HepG2 (cell line): ENCODE results near the gene RAB3GAP1. TPM values are rescaled to one million over a fixed set of nuclear protein-coding genes. Genes with fewer than 3 reads are reported as not detected.

Experiments used
- ATF7-NPFF ChIP-seq: sonication (generic); formaldehyde crosslinking; IDR thresholded peaks from 2 replicates; pipeline ENCODE4 v1.8.1; 2023; ENCODE audit warnings: mild to moderate bottlenecking, low read depth, missing genetic modification reagents, moderate library complexity
- CENPBD1 ChIP-seq: sonication (generic); formaldehyde crosslinking; IDR thresholded peaks from 2 replicates; pipeline ENCODE4 v1.8.0; 2022; ENCODE audit warnings: missing genetic modification reagents, low read depth, mild to moderate bottlenecking, borderline replicate concordance
- DNMT3B ChIP-seq: conservative IDR thresholded peaks from 2 replicates; pipeline ENCODE4 v1.6.1; 2016; ENCODE audit warnings: missing biosample characterization, control low read depth
- FOSL2 ChIP-seq: sonication (generic); formaldehyde crosslinking; IDR thresholded peaks from 2 replicates; pipeline ENCODE4 v1.4.0; 2020; ENCODE audit warnings: missing genetic modification reagents
- FOXO4 ChIP-seq: sonication (generic); formaldehyde crosslinking; conservative IDR thresholded peaks from 2 replicates; pipeline ENCODE4 v1.8.1; 2023; ENCODE audit warnings: missing genetic modification reagents
- FOXP4 ChIP-seq: sonication (generic); formaldehyde crosslinking; IDR thresholded peaks from 2 replicates; pipeline ENCODE4 v1.4.0; 2020; ENCODE audit warnings: missing genetic modification reagents
- GTF3A ChIP-seq: sonication (generic); formaldehyde crosslinking; conservative IDR thresholded peaks from 2 replicates; pipeline ENCODE4 v1.4.0; 2020; ENCODE audit warnings: mild to moderate bottlenecking, missing genetic modification reagents
- KLF11 ChIP-seq: IDR thresholded peaks from 2 replicates; pipeline ENCODE4 v1.6.1; 2016; ENCODE audit warnings: missing compliant biosample characterization
- NFE2 ChIP-seq: sonication (generic); formaldehyde crosslinking; IDR thresholded peaks from 2 replicates; pipeline ENCODE4 v1.4.0; 2020; ENCODE audit warnings: missing genetic modification reagents
- PBX3 ChIP-seq: sonication (generic); formaldehyde crosslinking; IDR thresholded peaks from 2 replicates; pipeline ENCODE4 v1.8.1; 2023; ENCODE audit warnings: missing genetic modification reagents, inconsistent platforms, borderline replicate concordance
- PHF20 ChIP-seq: sonication (generic); formaldehyde crosslinking; IDR thresholded peaks from 2 replicates; pipeline ENCODE4 v1.5.0; 2020; ENCODE audit warnings: mild to moderate bottlenecking, missing genetic modification reagents
- PREB ChIP-seq: sonication (generic); formaldehyde crosslinking; IDR thresholded peaks from 2 replicates; pipeline ENCODE4 v1.4.0; 2020; ENCODE audit warnings: missing genetic modification reagents
- SMARCE1 ChIP-seq: fragments of 450-650 bp; IDR thresholded peaks from 2 replicates; pipeline ENCODE4 v1.6.1; 2017; ENCODE audit warnings: borderline replicate concordance
- TGIF2 ChIP-seq: IDR thresholded peaks from 2 replicates; pipeline ENCODE4 v1.6.1; 2016; ENCODE audit warnings: control low read depth, missing compliant biosample characterization
- ZBTB1 ChIP-seq: sonication (generic); formaldehyde crosslinking; IDR thresholded peaks from 2 replicates; pipeline ENCODE4 v1.4.0; 2020; ENCODE audit warnings: missing genetic modification reagents, borderline replicate concordance
- ZNF510 ChIP-seq: sonication (generic); formaldehyde crosslinking; IDR thresholded peaks from 2 replicates; pipeline ENCODE4 v1.4.0; 2020; ENCODE audit warnings: low read depth, mild to moderate bottlenecking, missing genetic modification reagents
- ZNF609 ChIP-seq: sonication (generic); formaldehyde crosslinking; IDR thresholded peaks from 2 replicates; pipeline ENCODE4 v1.4.0; 2020; ENCODE audit warnings: mild to moderate bottlenecking, missing genetic modification reagents, borderline replicate concordance
- ZNF724P ChIP-seq: sonication (generic); formaldehyde crosslinking; IDR thresholded peaks from 2 replicates; pipeline ENCODE4 v1.8.0; 2022; ENCODE audit warnings: missing genetic modification reagents, borderline replicate concordance
- polyA plus RNA-seq, 8 experiments: library from polyadenylated mRNA; depleted of rRNA in 3 of 8; stranded (reverse) in 7 of 8; unstranded in 1 of 8; fragments of >200 nt; fragmentation: Illumina TruSeq in 4 of 8; extraction: Trizol in 4 of 8; gene quantifications; 2 replicates each; pipeline versions ENCODE4 v1.2.1 to v1.2.3, GENCODE V29; 2011 to 2016; ENCODE audit warnings: low read depth in 4 of 8, missing spikeins in 1 of 8, mixed read lengths in 1 of 8; ENCODE audit not compliant: insufficient read depth in 1 of 8
- total RNA-seq, 5 experiments: library from RNA; depleted of rRNA; stranded (reverse); fragments of >200 nt; fragmentation: Illumina TruSeq; extraction: Trizol; gene quantifications; 2 replicates each; pipeline ENCODE4 v1.2.3, GENCODE V29; 2016; ENCODE audit warnings: low read depth in 1 of 5

Gene RAB3GAP1
- total and polyA plus RNA-seq, 2 of the 13 experiments (the other 11 are each of a cell fraction or from before 2014, with no cell fraction given), result 15.2 to 48.8 TPM

GRCh38 chr2:135052042-135052876, at the start of gene RAB3GAP1 (continued):
- TF ChIP-seq PREB (CRISPR knock-in tag), result no peak
- TF ChIP-seq DNMT3B (CRISPR knock-in tag), result peak; percentile 91
- TF ChIP-seq ZNF724P (CRISPR knock-in tag), result 0 out of 2 replicates have a peak, but pooled peaks have one; percentile 31
- 0 out of 2 replicates have a peak, but pooled peaks have one; percentile 24 for TF ChIP-seq KLF11 (CRISPR knock-in tag)
- TF ChIP-seq PBX3 (CRISPR knock-in tag), result no peak
- no peak for TF ChIP-seq ZNF609 (CRISPR knock-in tag)
- TF ChIP-seq FOSL2 (CRISPR knock-in tag), result no peak
- peak; percentile 80 for TF ChIP-seq PHF20
- no peak for TF ChIP-seq FOXP4 (CRISPR knock-in tag)
- TF ChIP-seq ZNF510 (CRISPR knock-in tag), result peak; percentile 54; the same call in 1 of the 2 replicates
- no peak for TF ChIP-seq ATF7-NPFF (CRISPR knock-in tag)
- no peak for TF ChIP-seq SMARCE1
- no peak for TF ChIP-seq ZBTB1 (CRISPR knock-in tag)
- TF ChIP-seq GTF3A, result no peak
- no peak for TF ChIP-seq NFE2
- peak; percentile 86 for TF ChIP-seq TGIF2 (CRISPR knock-in tag)
- TF ChIP-seq FOXO4 (CRISPR knock-in tag), result no peak
- TF ChIP-seq CENPBD1 (CRISPR knock-in tag), result no peak
